ENCODE measurements around the gene CATSPERB. TPM values are rescaled to one million over a fixed set of nuclear protein-coding genes. Genes with fewer than 3 reads are reported as not detected.
"Not testable (repeated sequence)": the region's sequence is repeated elsewhere in the genome, so short reads cannot be mapped to it uniquely, and the experiment has no call there.

Gene CATSPERB
- total RNA-seq, 4 donors from 2014 or later: 0.93 to 4.8 (median 1.5) TPM

- no peak overlapping the region for H3K4me3 ChIP-seq
- no peak for TF ChIP-seq CTCF (IDR thresholded peaks at IDR 0.05)
- peaks cover 6% of the 10 kb centered on the region for H3K27me3 ChIP-seq
These were observed 183.8 kb downstream of the CATSPERB start for GRCh38 chr14:91548108-91548507.

DNA sequence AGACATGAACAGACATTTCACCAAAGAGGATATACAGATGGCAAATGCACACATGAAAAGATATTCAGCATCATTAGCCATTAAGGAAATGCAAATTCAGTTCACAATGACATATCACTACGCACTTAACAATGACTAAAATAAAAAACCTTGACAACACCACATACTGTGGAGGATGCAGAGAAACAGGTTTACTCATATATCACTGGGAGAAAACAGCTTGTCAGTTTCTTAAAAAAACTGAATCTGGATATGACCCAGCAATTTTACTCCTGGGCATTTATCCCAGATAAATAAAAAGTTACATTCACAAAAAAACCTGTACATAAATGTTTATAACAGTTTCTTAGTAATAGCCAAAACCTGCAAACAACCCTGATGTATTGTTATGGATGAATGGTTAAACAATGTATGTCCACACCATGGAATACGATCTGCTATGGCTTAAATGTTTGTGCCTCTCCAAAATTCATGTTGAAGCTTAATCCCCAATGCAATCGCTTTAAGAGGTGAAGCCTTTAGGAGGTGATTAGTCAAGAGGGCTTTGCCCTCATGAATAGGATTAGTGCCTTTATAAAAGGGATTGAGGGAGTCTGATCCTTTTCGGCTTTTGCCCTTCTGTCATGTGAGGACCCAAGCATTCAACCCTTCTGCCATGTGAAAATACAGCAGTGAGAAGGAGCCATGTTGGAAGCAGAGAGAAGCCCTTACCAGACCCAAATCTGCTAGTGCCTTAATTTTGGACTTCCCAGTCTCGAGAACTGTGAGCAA is 185.8 kb downstream of the CATSPERB start:
- peaks cover 0 to 12% (median 0%) of the 10 kb centered on the region in 3 donors for H3K9me3 ChIP-seq
- H3K27me3 ChIP-seq: peaks cover 8% of the 10 kb centered on the region
- ATAC-seq: no peak
- TF ChIP-seq EP300 (IDR thresholded peaks at IDR 0.05) (no peak), CTCF (IDR thresholded peaks at IDR 0.05) (no peak), POLR2A (IDR thresholded peaks at IDR 0.05) (no peak), POLR2AphosphoS5 (IDR thresholded peaks at IDR 0.05) (no peak)
- H3K4me1 ChIP-seq: no peaks in the 10 kb centered on the region
- WGBS, 2 donors (ENCODE audit: low coverage in 1 of 2): 67 to 75% methylated on average over 3 to 5 of the region's 5 CpGs
- no peak overlapping the region for H3K4me3 ChIP-seq
- H3K27ac ChIP-seq: no peak overlapping the region
- H3K36me3 ChIP-seq: no peaks in the 10 kb centered on the region

More at GRCh38 chr14:91548108-91548507, 183.8 kb downstream of the CATSPERB start:
- 85% methylated on average over 3 of the region's 3 CpGs for WGBS, 2 donors (ENCODE audit: low coverage in 1 of 2)
- Histone ChIP-seq H3K9me3 (no peaks in the 10 kb centered on the region), H3K36me3 (no peaks in the 10 kb centered on the region), H3K4me1 (no peaks in the 10 kb centered on the region), H3K27ac (no peak overlapping the region)
- ATAC-seq: no peak

DNA sequence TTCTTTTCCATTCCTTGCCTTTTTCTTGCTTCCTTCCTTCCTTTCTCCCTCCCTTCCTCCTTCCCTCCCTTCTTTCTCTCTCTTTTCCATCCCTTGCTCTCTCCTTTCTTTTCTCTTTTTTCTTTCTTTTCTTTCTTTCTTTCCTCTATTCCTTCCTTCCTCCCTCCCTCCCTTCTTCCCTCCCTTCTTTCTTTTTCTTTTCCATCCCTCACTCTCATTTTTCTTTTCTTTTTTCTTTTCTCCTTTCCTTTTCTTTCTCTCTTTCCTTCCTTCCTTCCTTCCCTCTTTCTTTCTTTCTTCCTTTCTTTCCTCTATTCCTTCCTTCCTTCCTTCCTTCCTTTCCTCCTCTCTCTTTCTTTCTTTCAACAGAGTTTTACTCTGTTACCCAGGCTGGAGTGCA is 186.7 kb downstream of the CATSPERB start:
- TF ChIP-seq CTCF (IDR thresholded peaks at IDR 0.05) (no peak), POLR2A (IDR thresholded peaks at IDR 0.05) (no peak), POLR2AphosphoS5 (IDR thresholded peaks at IDR 0.05) (no peak), EP300 (IDR thresholded peaks at IDR 0.05) (no peak)
- no peaks in the 10 kb centered on the region for H3K4me1 ChIP-seq
- no peaks in the 10 kb centered on the region for H3K36me3 ChIP-seq
- H3K27me3 ChIP-seq: peaks cover 8% of the 10 kb centered on the region
- H3K4me3 ChIP-seq: no peak overlapping the region
- H3K9me3 ChIP-seq: peaks cover 0 to 12% (median 0%) of the 10 kb centered on the region in 3 donors
- ATAC-seq: no peak
- no peak overlapping the region for H3K27ac ChIP-seq

GRCh38 chr14:91536327-91536726 is 195.6 kb downstream of the CATSPERB start:
- no peak for TF ChIP-seq POLR2AphosphoS5 (IDR thresholded peaks at IDR 0.05)
- TF ChIP-seq EP300 (IDR thresholded peaks at IDR 0.05): no peak
- no peak for TF ChIP-seq CTCF (IDR thresholded peaks at IDR 0.05)
- no peak for TF ChIP-seq POLR2A (IDR thresholded peaks at IDR 0.05)
- peaks cover 11% of the 10 kb centered on the region for H3K27me3 ChIP-seq
- H3K9me3 ChIP-seq: peaks cover 0 to 10% (median 0%) of the 10 kb centered on the region in 3 donors
- no peaks in the 10 kb centered on the region for H3K36me3 ChIP-seq
- no peak overlapping the region for H3K27ac ChIP-seq
- ATAC-seq: no peak
- WGBS, 2 donors (ENCODE audit: low coverage in 1 of 2): 93% methylated on average over 3 of the region's 3 CpGs; no CpG with 5 or more reads in 1 of the 2 donors
- no peak overlapping the region for H3K4me3 ChIP-seq
- no peaks in the 10 kb centered on the region for H3K4me1 ChIP-seq

DNA sequence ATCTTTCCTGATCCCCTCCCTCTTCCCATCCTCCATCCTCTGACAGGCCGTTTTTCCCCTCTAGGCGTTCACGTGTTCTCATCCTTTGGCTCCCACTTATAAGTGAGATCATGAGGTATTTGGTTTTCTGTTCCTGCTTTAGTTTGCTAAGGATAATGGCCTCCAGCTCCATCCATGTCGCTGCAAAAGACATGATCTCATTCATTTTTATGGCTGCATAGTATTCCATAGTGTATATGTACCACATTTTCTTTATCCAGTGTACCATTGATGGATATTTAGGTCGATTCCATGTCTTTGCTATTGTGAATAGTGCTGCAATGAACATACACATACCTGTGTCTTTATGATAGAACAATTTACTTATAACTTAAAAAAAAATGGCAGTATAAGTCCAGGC is 197.8 kb downstream of the CATSPERB start:
- H3K9me3 ChIP-seq, H3K4me3 ChIP-seq, ATAC-seq, H3K4me1 ChIP-seq, H3K27ac ChIP-seq, H3K36me3 ChIP-seq: not testable (repeated sequence)
- WGBS, 2 donors (ENCODE audit: low coverage in 1 of 2): 61 to 72% methylated on average over 5 of the region's 5 CpGs
- H3K27me3 ChIP-seq: peaks cover 11% of the 10 kb centered on the region
